H9 (cell line): ENCODE results near the gene FAM78B. TPM values are rescaled to one million over a fixed set of nuclear protein-coding genes. Genes with fewer than 3 reads are reported as not detected.

Source experiments
- DNase-seq: peaks from one replicate; pipeline ENCODE4 v3.0.0-alpha.2; 2017
- H2AFZ ChIP-seq: one replicate; pipeline ENCODE4 v1.6.1; 2013; ENCODE audit warnings: mild to moderate bottlenecking, low read length, control low read depth, moderate library complexity
- H2AK5ac ChIP-seq: 2 replicates; pipeline ENCODE4 v1.6.1; 2013; ENCODE audit warnings: low read length, control low read depth, mixed read lengths; ENCODE audit not compliant: insufficient read length
- H2BK120ac ChIP-seq: one replicate; pipeline ENCODE4 v1.6.1; 2013; ENCODE audit warnings: low read depth, mild to moderate bottlenecking, low read length, control low read depth, inconsistent platforms; ENCODE audit not compliant: poor library complexity, severe bottlenecking
- H2BK12ac ChIP-seq: 2 replicates; pipeline ENCODE4 v1.6.1; 2013; ENCODE audit warnings: low read length, control low read depth, mixed read lengths, low read depth; ENCODE audit not compliant: insufficient read length
- H2BK15ac ChIP-seq: 2 replicates; pipeline ENCODE4 v1.6.1; 2013; ENCODE audit warnings: low read depth, low read length, control low read depth
- H2BK20ac ChIP-seq: one replicate; pipeline ENCODE4 v1.6.1; 2013; ENCODE audit warnings: low read depth, mild to moderate bottlenecking, low read length, control low read depth, inconsistent platforms; ENCODE audit not compliant: poor library complexity, severe bottlenecking
- H2BK5ac ChIP-seq: 2 replicates; pipeline ENCODE4 v1.6.1; 2013; ENCODE audit warnings: low read length, control low read depth, mixed read lengths; ENCODE audit not compliant: insufficient read length
- H3K14ac ChIP-seq: 2 replicates; pipeline ENCODE4 v1.6.1; 2013; ENCODE audit warnings: low read length, control low read depth; ENCODE audit not compliant: insufficient read depth
- H3K18ac ChIP-seq: 2 replicates; pipeline ENCODE4 v1.6.1; 2013; ENCODE audit warnings: low read depth, mild to moderate bottlenecking, mixed read lengths, low read length, control low read depth; ENCODE audit not compliant: insufficient read length
- H3K23ac ChIP-seq: 2 replicates; pipeline ENCODE4 v1.6.1; 2013; ENCODE audit warnings: low read length, control low read depth, mixed read lengths, low read depth; ENCODE audit not compliant: insufficient read length
- H3K23me2 ChIP-seq: 2 replicates; pipeline ENCODE4 v1.6.1; 2013; ENCODE audit warnings: low read depth, mild to moderate bottlenecking, mixed read lengths, low read length, control low read depth; ENCODE audit not compliant: insufficient read length, poor library complexity, severe bottlenecking
- H3K27ac ChIP-seq: 2 replicates; pipeline ENCODE4 v1.5.1; 2013; ENCODE audit warnings: low read length, control low read depth, mixed read lengths, low read depth; ENCODE audit not compliant: insufficient read length
- H3K27me3 ChIP-seq: 2 replicates; pipeline ENCODE4 v1.6.1; 2013; ENCODE audit warnings: low read length, control low read depth, inconsistent platforms; ENCODE audit not compliant: insufficient read depth
- H3K4ac ChIP-seq: 2 replicates; pipeline ENCODE4 v1.6.1; 2013; ENCODE audit warnings: low read depth, mild to moderate bottlenecking, control low read depth, inconsistent platforms, low read length, moderate library complexity
- H3K4me1 ChIP-seq: 2 replicates; pipeline ENCODE4 v1.6.1; 2013; ENCODE audit warnings: low read length, control low read depth, inconsistent platforms; ENCODE audit not compliant: insufficient read depth
- H3K4me2 ChIP-seq: 2 replicates; pipeline ENCODE4 v1.6.1; 2013; ENCODE audit warnings: low read length, control low read depth, mixed read lengths; ENCODE audit not compliant: insufficient read length, insufficient read depth
- H3K56ac ChIP-seq: 2 replicates; pipeline ENCODE4 v1.6.1; 2013; ENCODE audit warnings: low read depth, mild to moderate bottlenecking, mixed read lengths, low read length, control low read depth; ENCODE audit not compliant: insufficient read length
- H3K79me1 ChIP-seq: 2 replicates; pipeline ENCODE4 v1.6.1; 2013; ENCODE audit warnings: low read depth, mild to moderate bottlenecking, moderate library complexity, low read length, control low read depth, inconsistent platforms; ENCODE audit not compliant: insufficient read depth, poor library complexity, severe bottlenecking
- H3K79me2 ChIP-seq: 2 replicates; pipeline ENCODE4 v1.6.1; 2013; ENCODE audit warnings: low read length, control low read depth, inconsistent platforms; ENCODE audit not compliant: insufficient read depth
- H3K9ac ChIP-seq: 2 replicates; pipeline ENCODE4 v1.6.1; 2013; ENCODE audit warnings: low read length, control low read depth, mixed read lengths; ENCODE audit not compliant: insufficient read length; ENCODE audit errors: extremely low read depth
- H3K9me3 ChIP-seq: one replicate; pipeline ENCODE4 v1.6.1; 2013; ENCODE audit warnings: low read depth, low read length, inconsistent platforms; ENCODE audit not compliant: control insufficient read depth
- H3T11ph ChIP-seq: one replicate; pipeline ENCODE4 v1.6.1; 2013; ENCODE audit warnings: mild to moderate bottlenecking, low read length, control low read depth, inconsistent platforms
- H4K20me1 ChIP-seq: one replicate; pipeline ENCODE4 v1.6.1; 2013; ENCODE audit not compliant: control insufficient read depth, insufficient read length, insufficient read depth
- H4K5ac ChIP-seq: 2 replicates; pipeline ENCODE4 v1.6.1; 2013; ENCODE audit warnings: low read depth, mild to moderate bottlenecking, mixed read lengths, low read length, control low read depth; ENCODE audit not compliant: insufficient read length
- H4K8ac ChIP-seq: replicated peaks from 2 replicates; pipeline ENCODE4 v1.6.1; 2013; ENCODE audit warnings: low read length, control low read depth, mixed read lengths, low read depth; ENCODE audit not compliant: insufficient read length
- H4K91ac ChIP-seq: 2 replicates; pipeline ENCODE4 v1.6.1; 2013; ENCODE audit warnings: low read depth, mild to moderate bottlenecking, moderate library complexity, mixed read lengths, low read length, control low read depth; ENCODE audit not compliant: insufficient read length
- H3K27ac Mint-ChIP-seq, 3 experiments: 2 replicates in 2 of 3; 3 replicates in 1 of 3; pipeline ENCODE4 v1.8.0; 2020 to 2021; ENCODE audit warnings: mixed read lengths in 3 of 3, mild to moderate bottlenecking in 1 of 3, moderate library complexity in 1 of 3
- H3K27me3 Mint-ChIP-seq: 2 replicates; pipeline ENCODE4 v1.8.0; 2021; ENCODE audit warnings: low read depth, mild to moderate bottlenecking, moderate library complexity, mixed read lengths
- H3K36me3 Mint-ChIP-seq, 3 experiments: 2 replicates in 2 of 3; 3 replicates in 1 of 3; pipeline ENCODE4 v1.8.0; 2020 to 2021; ENCODE audit warnings: low read depth in 3 of 3, mixed read lengths in 3 of 3; ENCODE audit not compliant: insufficient read depth in 1 of 3
- H3K4me1 Mint-ChIP-seq, 2 experiments: 2 replicates each; pipeline ENCODE4 v1.8.0; 2020; ENCODE audit warnings: mixed read lengths in 2 of 2
- H3K4me3 Mint-ChIP-seq, 2 experiments: 2 replicates in 1 of 2; 3 replicates in 1 of 2; pipeline ENCODE4 v1.8.0; 2020 to 2021; ENCODE audit warnings: mild to moderate bottlenecking in 2 of 2, mixed read lengths in 2 of 2, moderate library complexity in 1 of 2
- H3K9me3 Mint-ChIP-seq, 2 experiments: 2 replicates in 1 of 2; 3 replicates in 1 of 2; pipeline ENCODE4 v1.8.0; 2020; ENCODE audit warnings: mild to moderate bottlenecking in 2 of 2, mixed read lengths in 2 of 2, moderate library complexity in 1 of 2
- WGBS: extraction: QIAGEN DNeasy Blood & Tissue Kit; methylation state at CpG from one replicate; pipeline ENCODE4 v1.1.7; 2013; ENCODE audit warnings: missing lambda C conversion rate, low lambda C conversion rate, mixed read lengths; ENCODE audit not compliant: insufficient read length; ENCODE audit errors: extremely low coverage; 5-methylcytosine and 5-hydroxymethylcytosine counted together
- total RNA-seq: library from RNA; stranded (reverse); gene quantifications from 2 replicates; pipeline ENCODE4 v1.2.1, GENCODE V29; 2021
- TF ChIP-seq, protein P1 (sequence below): fragments of 200-600 bp; sonication (generic); conservative IDR thresholded peaks from 3 replicates; pipeline ENCODE4 v1.8.0; 2021; ENCODE audit warnings: antibody characterized with exemption, mild to moderate bottlenecking

Gene FAM78B
- total RNA-seq, 1 experiment from 2014 or later = 2.3 TPM

DNA sequence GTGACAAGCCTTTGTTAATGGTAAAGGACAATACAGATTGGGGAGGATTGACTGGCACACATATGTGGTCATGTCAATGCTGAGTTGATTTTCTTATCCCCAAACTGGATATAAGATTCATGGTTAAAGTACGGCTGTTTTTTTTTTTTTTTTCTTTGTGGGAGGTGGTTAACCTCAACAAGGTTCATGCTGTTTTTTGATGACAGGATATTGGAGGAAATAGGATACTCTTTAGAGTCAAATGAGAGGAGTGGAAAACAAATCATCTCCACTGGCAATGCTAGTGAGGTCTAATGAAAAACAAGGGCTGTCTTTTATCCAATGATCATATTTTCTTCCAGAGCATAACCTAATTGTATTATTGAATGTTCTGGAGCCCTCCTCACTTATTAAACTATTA is 140.2 kb downstream of the FAM78B start:
- no peaks in the 10 kb centered on the region for H3K9me3 Mint-ChIP-seq
- Histone ChIP-seq H2BK120ac (no peak overlapping the region), H4K91ac (no peak overlapping the region), H2BK20ac (no peak overlapping the region), H3K23me2 (no peaks in the 10 kb centered on the region), H3K14ac (no peak overlapping the region), H4K8ac (no peak overlapping the region), H3K56ac (no peak overlapping the region), H2BK12ac (no peak overlapping the region), H4K20me1 (no peaks in the 10 kb centered on the region), H3K4me2 (no peak overlapping the region), H3K27me3 (no peaks in the 10 kb centered on the region), H3K9me3 (no peaks in the 10 kb centered on the region), H3K79me1 (no peaks in the 10 kb centered on the region), H4K5ac (no peak overlapping the region), H3K79me2 (no peaks in the 10 kb centered on the region), H3K18ac (no peak overlapping the region), H3K4me1 (no peaks in the 10 kb centered on the region), H2AFZ (no peak overlapping the region), H2BK15ac (no peak overlapping the region), H3K23ac (no peak overlapping the region), H3K9ac (no peak overlapping the region), H3K27ac (no peak overlapping the region), H3T11ph (no peak overlapping the region), H2AK5ac (no peak overlapping the region), H2BK5ac (no peak overlapping the region), H3K4ac (no peak overlapping the region)
- no peak overlapping the region for H3K27ac Mint-ChIP-seq
- no peak for DNase-seq
- H3K36me3 Mint-ChIP-seq = no peaks in the 10 kb centered on the region
- TF ChIP-seq, protein P1, sequence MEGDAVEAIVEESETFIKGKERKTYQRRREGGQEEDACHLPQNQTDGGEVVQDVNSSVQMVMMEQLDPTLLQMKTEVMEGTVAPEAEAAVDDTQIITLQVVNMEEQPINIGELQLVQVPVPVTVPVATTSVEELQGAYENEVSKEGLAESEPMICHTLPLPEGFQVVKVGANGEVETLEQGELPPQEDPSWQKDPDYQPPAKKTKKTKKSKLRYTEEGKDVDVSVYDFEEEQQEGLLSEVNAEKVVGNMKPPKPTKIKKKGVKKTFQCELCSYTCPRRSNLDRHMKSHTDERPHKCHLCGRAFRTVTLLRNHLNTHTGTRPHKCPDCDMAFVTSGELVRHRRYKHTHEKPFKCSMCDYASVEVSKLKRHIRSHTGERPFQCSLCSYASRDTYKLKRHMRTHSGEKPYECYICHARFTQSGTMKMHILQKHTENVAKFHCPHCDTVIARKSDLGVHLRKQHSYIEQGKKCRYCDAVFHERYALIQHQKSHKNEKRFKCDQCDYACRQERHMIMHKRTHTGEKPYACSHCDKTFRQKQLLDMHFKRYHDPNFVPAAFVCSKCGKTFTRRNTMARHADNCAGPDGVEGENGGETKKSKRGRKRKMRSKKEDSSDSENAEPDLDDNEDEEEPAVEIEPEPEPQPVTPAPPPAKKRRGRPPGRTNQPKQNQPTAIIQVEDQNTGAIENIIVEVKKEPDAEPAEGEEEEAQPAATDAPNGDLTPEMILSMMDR = no peak
- no peak overlapping the region for H3K4me3 Mint-ChIP-seq
- no CpG with 5 or more reads among the region's 1 CpG for WGBS
- peaks cover 11% of the 10 kb centered on the region in 2 experiments; a peak in 3 of 4 replicates for H3K4me1 Mint-ChIP-seq
- H3K27me3 Mint-ChIP-seq = peaks cover 16% of the 10 kb centered on the region
